K562 (cell line): ENCODE results near the gene CLHC1. TPM values are rescaled to one million over a fixed set of nuclear protein-coding genes. Genes with fewer than 3 reads are reported as not detected.

Source experiments
- CC2D1A ChIP-seq: fragments of 450-650 bp; IDR thresholded peaks from 2 replicates; pipeline ENCODE4 v1.6.1; 2017; ENCODE audit warnings: mild to moderate bottlenecking
- CREB5 ChIP-seq: fragments of 250-450 bp; sonication (Bioruptor Pico); IDR thresholded peaks from 2 replicates; pipeline ENCODE4 v1.5.0; 2020; ENCODE audit warnings: mild to moderate bottlenecking
- GTF2E2 ChIP-seq: fragments of 200-800 bp; sonication (Bioruptor generic); IDR thresholded peaks from 2 replicates; pipeline ENCODE4 v1.6.1; 2016; ENCODE audit warnings: missing genetic modification characterization, missing compliant biosample characterization
- MBD1 ChIP-seq: fragments of 250-450 bp; sonication (Bioruptor Pico); IDR thresholded peaks from 2 replicates; pipeline ENCODE4 v1.8.0; 2022; ENCODE audit warnings: inconsistent platforms
- MXI1 ChIP-seq: IDR thresholded peaks from 2 replicates; pipeline ENCODE4 v1.6.1; 2011; ENCODE audit warnings: low read depth, mild to moderate bottlenecking, improper control_type of control experiment, low read length
- PTBP1 ChIP-seq: fragments of 200-400 bp; formaldehyde crosslinking; IDR thresholded peaks from 2 replicates; pipeline ENCODE4 v1.6.1; 2017; ENCODE audit warnings: low read depth, low read length
- RBM14 ChIP-seq: fragments of 200-400 bp; formaldehyde crosslinking; IDR thresholded peaks from 2 replicates; pipeline ENCODE4 v1.6.1; 2018; ENCODE audit warnings: low read depth, mild to moderate bottlenecking, low read length, moderate library complexity, borderline replicate concordance; ENCODE audit not compliant: insufficient read depth
- TSHZ1 ChIP-seq: fragments of 250-450 bp; sonication (Bioruptor Pico); IDR thresholded peaks from 2 replicates; pipeline ENCODE4 v1.4.0; 2020; ENCODE audit warnings: mild to moderate bottlenecking, moderate library complexity
- polyA plus RNA-seq, 8 experiments: library from polyadenylated mRNA; depleted of rRNA in 4 of 8; stranded (reverse) in 5 of 8; unstranded in 3 of 8; fragments of >200 nt; fragmentation: Nextera tagmentation in 2 of 8; fragmentation: Illumina TruSeq in 1 of 8; extraction: Ambion mirVana in 2 of 8; extraction: Trizol in 1 of 8; gene quantifications; 2 replicates each; pipeline versions ENCODE4 v1.2.1 to v1.2.3, GENCODE V29; 2011 to 2014; ENCODE audit warnings: inconsistent platforms in 1 of 8, missing spikeins in 1 of 8
- total RNA-seq, 7 experiments: library from RNA; depleted of rRNA in 6 of 7; stranded (reverse); fragments of >200 nt in 6 of 7; fragmentation: Illumina TruSeq in 2 of 7; extraction: Trizol in 2 of 7; gene quantifications; 2 replicates each; pipeline versions ENCODE4 v1.2.1 to v1.2.3, GENCODE V29; 2011 to 2021; ENCODE audit warnings: low replicate concordance in 1 of 7

The CLHC1 gene
- total and polyA plus RNA-seq, 9 of the 15 experiments (the other 6 are each of a cell fraction or from before 2014, with no cell fraction given), result 3.7 to 14.3 (median 8.6) TPM

GRCh38 chr2:55133467-55134315, 98.4 kb downstream of the CLHC1 start (continued):
- TF ChIP-seq RBM14, result no peak
- TF ChIP-seq MXI1, result peak; percentile 77
- TF ChIP-seq GTF2E2 (tag), result peak; percentile 30; the same call in 1 of the 2 replicates
- no peak for TF ChIP-seq CC2D1A
- TF ChIP-seq CREB5 (CRISPR knock-in tag), result no peak
- TF ChIP-seq TSHZ1 (CRISPR knock-in tag), result no peak
- no peak for TF ChIP-seq PTBP1
- TF ChIP-seq MBD1, result no peak
